ENCODE data around the gene THAP6.

- TF ChIP-seq CTCF (IDR thresholded peaks at IDR 0.05): no peak
- no peak for TF ChIP-seq POLR2AphosphoS5 (IDR thresholded peaks at IDR 0.05)
- no peak for TF ChIP-seq EP300 (IDR thresholded peaks at IDR 0.05)
Observed at GRCh38 chr4:75545526-75545925, 31.3 kb downstream of the THAP6 start.

Data from suprapubic skin (tissue), 4 donors.